ENCODE measurements around the gene DMD. TPM values are rescaled to one million over a fixed set of nuclear protein-coding genes. Genes with fewer than 3 reads are reported as not detected.

DMD gene
- total and polyA plus RNA-seq, 2 of the 13 experiments (the other 11 are each of a cell fraction or from before 2014, with no cell fraction given) = 17.6 to 25.9 TPM

DNA sequence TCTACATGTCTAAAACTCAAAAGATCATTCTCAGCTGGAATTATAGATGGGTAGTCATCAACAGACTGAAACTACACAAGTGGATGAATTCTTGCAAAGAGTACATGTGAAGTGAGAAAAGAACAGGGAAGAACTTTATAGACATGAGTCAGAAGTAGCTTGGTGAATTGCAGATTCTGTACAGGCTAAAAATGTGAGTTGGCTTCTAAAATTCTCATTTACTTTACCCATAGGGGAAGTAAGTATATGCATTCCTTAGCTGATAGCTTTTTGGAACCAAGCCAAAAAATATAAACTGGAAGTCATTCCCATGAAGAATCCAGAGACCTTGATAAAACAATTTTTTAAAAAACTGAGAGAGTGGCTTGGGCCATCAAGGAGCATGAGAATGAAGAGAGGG is 1555.3 kb downstream of the DMD start:
- no peaks in the 10 kb centered on the region for H3K79me2 ChIP-seq (ENCODE audit: insufficient read depth, low read length)
- ATAC-seq (no peak), DNase-seq (ENCODE audit: low spot score) (no peak), FAIRE-seq (no peak)
- H2AFZ ChIP-seq (ENCODE audit: low read length) = no peak overlapping the region
- H3K27me3 ChIP-seq (ENCODE audit: control insufficient read depth in 1 of 2, insufficient read depth in 2 of 2, low read length in 2 of 2) = no peaks in the 10 kb centered on the region
- no peak overlapping the region for H3K9ac ChIP-seq (ENCODE audit: insufficient read depth, low read depth, low read length)
- no peaks in the 10 kb centered on the region for H3K9me3 ChIP-seq (ENCODE audit: low read length)
- TF ChIP-seq KDM4B (CRISPR knock-in tag; IDR thresholded peaks at IDR 0.05) = no peak
- TF ChIP-seq ZMYM4 (CRISPR knock-in tag; IDR thresholded peaks at IDR 0.05) = no peak
- TF ChIP-seq ZNF496 (CRISPR knock-in tag; IDR thresholded peaks at IDR 0.05; ENCODE audit: insufficient replicate concordance) = no peak
- TF ChIP-seq TRIM24 (CRISPR knock-in tag; IDR thresholded peaks at IDR 0.05) = no peak
- no peak for TF ChIP-seq ZNF543 (CRISPR knock-in tag; IDR thresholded peaks at IDR 0.05)
- no peak for TF ChIP-seq CBFB (CRISPR knock-in tag; IDR thresholded peaks at IDR 0.05)
- TF ChIP-seq ZNF629 (CRISPR knock-in tag; conservative IDR thresholded peaks at IDR 0.05) = no peak
- no peak for TF ChIP-seq HMGA1 (CRISPR knock-in tag; conservative IDR thresholded peaks at IDR 0.05)
- TF ChIP-seq JARID2 (CRISPR knock-in tag; IDR thresholded peaks at IDR 0.05; ENCODE audit: insufficient replicate concordance) = no peak
- no peak for TF ChIP-seq FOXM1 (CRISPR knock-in tag; IDR thresholded peaks at IDR 0.05)
- TF ChIP-seq, protein P1, sequence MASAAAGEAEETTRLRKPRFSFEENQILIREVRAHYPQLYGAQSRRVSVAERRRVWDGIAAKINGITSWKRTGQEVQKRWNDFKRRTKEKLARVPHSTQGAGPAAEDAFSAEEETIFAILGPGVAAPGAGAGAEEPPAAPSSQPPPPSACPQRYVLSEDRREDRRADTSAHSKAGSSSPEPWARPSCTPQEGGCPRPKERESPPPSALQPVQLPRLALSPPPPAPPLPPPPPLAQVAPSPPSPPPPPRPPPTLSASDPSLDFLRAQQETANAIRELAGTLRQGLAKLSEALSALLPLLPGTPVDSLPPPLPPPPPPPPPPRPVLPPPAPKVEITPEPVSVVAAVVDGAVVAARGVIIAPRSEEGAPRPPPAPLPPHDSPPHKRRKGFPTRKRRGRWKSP (CRISPR knock-in tag; IDR thresholded peaks at IDR 0.05) = no peak
- TF ChIP-seq, protein P2, sequence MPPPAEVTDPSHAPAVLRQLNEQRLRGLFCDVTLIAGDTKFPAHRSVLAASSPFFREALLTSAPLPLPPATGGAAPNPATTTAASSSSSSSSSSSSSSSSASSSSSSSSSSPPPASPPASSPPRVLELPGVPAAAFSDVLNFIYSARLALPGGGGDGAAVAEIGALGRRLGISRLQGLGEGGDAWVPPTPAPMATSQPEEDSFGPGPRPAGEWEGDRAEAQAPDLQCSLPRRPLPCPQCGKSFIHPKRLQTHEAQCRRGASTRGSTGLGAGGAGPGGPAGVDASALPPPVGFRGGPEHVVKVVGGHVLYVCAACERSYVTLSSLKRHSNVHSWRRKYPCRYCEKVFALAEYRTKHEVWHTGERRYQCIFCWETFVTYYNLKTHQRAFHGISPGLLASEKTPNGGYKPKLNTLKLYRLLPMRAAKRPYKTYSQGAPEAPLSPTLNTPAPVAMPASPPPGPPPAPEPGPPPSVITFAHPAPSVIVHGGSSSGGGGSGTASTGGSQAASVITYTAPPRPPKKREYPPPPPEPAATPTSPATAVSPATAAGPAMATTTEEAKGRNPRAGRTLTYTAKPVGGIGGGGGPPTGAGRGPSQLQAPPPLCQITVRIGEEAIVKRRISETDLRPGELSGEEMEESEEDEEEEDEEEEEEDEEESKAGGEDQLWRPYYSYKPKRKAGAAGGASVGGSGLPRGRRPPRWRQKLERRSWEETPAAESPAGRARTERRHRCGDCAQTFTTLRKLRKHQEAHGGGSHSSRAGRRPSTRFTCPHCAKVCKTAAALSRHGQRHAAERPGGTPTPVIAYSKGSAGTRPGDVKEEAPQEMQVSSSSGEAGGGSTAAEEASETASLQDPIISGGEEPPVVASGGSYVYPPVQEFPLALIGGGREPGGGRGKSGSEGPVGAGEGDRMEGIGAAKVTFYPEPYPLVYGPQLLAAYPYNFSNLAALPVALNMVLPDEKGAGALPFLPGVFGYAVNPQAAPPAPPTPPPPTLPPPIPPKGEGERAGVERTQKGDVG (CRISPR knock-in tag; IDR thresholded peaks at IDR 0.05; ENCODE audit: borderline replicate concordance) = no peak
- TF ChIP-seq ZNF709 (CRISPR knock-in tag; IDR thresholded peaks at IDR 0.05) = no peak
- TF ChIP-seq ZFP62 (CRISPR knock-in tag; IDR thresholded peaks at IDR 0.05) = no peak
- no peak for TF ChIP-seq ZNF207 (IDR thresholded peaks at IDR 0.05; ENCODE audit: borderline replicate concordance)
- no peak for TF ChIP-seq SP140L (CRISPR knock-in tag; IDR thresholded peaks at IDR 0.05; ENCODE audit: borderline replicate concordance)
- POLR2A ChIA-PET = no interaction called here
- BruUV-seq (replicated peaks) = no TSS peak
- no peaks in the 10 kb centered on the region for H4K20me1 ChIP-seq (ENCODE audit: insufficient read depth, low read length)
- no peaks in the 10 kb centered on the region for H3K4me1 ChIP-seq (ENCODE audit: insufficient read depth, low read length)
- H3K36me3 ChIP-seq (replicated peaks in 1 of 2; ENCODE audit: control insufficient read depth in 1 of 2, insufficient read depth in 2 of 2, low read length in 2 of 2) = no peaks in the 10 kb centered on the region
- intact Hi-C loops (cut with micrococcal nuclease; ENCODE audit: unreplicated experiment) (loop anchor here (5.0 kb wide), 1 partner anchor 459 kb away; no protein-coding TSS in a partner anchor), in situ Hi-C loops (cut with HindIII; ENCODE audit: extremely low pct_ligation_motif_present, low pct_unique_long_range_greater_than_20kb) (loop anchor here (5.0 kb wide), 1 partner anchor 619 kb away; no protein-coding TSS in a partner anchor)
- H3K27ac ChIP-seq (ENCODE audit: extremely low read length, insufficient read depth, low read length) = no peak overlapping the region
- CTCF ChIA-PET (ENCODE audit: low intra/inter-chr PET ratio, low total read pairs) = no interaction called here
- no peak overlapping the region for H3K4me2 ChIP-seq (ENCODE audit: low read depth, low read length)
- no peak overlapping the region for H3K4me3 ChIP-seq (replicated peaks in 1 of 3; ENCODE audit: insufficient read depth in 1 of 3, low read depth in 2 of 3, low read length in 3 of 3)

Data from HepG2 (cell line).